ENCODE data around the gene WDR33.

The WDR33 gene

GRCh38 chr2:127663566-127664064, 147.4 kb downstream of the WDR33 start:
- TF ChIP-seq, protein P1, sequence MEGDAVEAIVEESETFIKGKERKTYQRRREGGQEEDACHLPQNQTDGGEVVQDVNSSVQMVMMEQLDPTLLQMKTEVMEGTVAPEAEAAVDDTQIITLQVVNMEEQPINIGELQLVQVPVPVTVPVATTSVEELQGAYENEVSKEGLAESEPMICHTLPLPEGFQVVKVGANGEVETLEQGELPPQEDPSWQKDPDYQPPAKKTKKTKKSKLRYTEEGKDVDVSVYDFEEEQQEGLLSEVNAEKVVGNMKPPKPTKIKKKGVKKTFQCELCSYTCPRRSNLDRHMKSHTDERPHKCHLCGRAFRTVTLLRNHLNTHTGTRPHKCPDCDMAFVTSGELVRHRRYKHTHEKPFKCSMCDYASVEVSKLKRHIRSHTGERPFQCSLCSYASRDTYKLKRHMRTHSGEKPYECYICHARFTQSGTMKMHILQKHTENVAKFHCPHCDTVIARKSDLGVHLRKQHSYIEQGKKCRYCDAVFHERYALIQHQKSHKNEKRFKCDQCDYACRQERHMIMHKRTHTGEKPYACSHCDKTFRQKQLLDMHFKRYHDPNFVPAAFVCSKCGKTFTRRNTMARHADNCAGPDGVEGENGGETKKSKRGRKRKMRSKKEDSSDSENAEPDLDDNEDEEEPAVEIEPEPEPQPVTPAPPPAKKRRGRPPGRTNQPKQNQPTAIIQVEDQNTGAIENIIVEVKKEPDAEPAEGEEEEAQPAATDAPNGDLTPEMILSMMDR (conservative IDR thresholded peaks at IDR 0.05), result no peak
- TF ChIP-seq ZFX (IDR thresholded peaks at IDR 0.05), result no peak
- H3K27ac ChIP-seq, result no peak overlapping the region

GRCh38 chr2:127662937-127663565, 147.9 kb downstream of the WDR33 start:
- no peak overlapping the region for H3K27ac ChIP-seq
- TF ChIP-seq, protein P1 (conservative IDR thresholded peaks at IDR 0.05), result no peak
- TF ChIP-seq ZFX (IDR thresholded peaks at IDR 0.05), result no peak

DNA sequence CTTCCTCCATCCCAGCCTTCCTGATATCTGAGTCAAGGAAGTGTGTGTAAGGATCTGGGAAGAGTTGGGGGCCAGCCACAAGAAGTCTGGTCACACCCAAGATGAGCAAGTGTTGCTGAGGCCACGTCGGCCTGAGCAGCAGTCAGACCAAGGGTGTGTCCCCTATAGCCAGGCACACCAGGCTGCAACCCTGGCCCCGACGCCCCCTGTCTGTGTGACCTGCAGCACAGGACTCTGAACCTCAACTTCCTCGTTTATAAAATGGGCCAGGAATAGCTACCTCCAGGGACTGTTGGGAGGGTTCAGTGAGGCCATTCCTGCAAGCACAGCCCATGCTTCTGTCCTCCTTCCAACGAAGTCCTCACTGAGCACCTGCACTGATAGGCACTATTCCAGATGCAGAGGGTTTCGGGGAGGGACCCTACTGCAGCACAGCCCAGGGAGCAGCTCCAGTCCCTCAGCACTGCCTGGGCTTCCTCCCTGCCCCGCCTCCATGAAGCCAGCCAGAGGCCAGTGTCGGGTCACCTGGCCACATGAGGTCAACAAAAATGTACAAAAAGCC, 148.9 kb downstream of the WDR33 start:
- H3K27ac ChIP-seq, result no peak overlapping the region
- TF ChIP-seq ZFX (IDR thresholded peaks at IDR 0.05), result no peak
- TF ChIP-seq, protein P1 (conservative IDR thresholded peaks at IDR 0.05), result no peak

DNA sequence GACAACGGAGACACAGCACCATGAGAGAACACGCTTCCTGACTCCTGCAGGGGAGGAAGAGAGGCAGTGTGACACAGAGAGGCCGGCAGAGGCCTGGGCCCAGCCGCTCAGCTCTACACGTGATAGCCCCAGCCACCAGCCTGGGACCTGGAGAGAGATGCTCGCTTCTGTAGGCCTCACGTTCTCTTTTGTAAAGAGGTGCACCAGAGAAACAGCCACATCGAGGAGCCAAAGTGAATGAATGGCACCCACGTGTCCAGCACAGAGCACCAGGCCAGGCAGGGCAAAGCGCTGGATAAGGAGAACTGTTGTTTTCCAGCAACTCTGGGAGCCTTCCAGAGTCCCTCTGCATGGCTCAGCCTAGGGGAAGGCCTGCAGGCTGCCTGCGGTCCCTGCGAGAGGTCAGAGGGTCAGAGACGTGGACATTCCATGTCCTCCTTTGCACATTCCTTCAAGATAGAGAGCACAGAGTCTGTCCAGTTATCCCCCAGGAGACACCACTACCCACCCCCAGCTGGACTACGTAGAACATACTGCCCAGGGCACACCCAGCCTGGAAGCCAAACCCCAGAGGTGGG, 149.8 kb downstream of the WDR33 start:
- TF ChIP-seq, protein P1 (conservative IDR thresholded peaks at IDR 0.05), result no peak
- no peak for TF ChIP-seq ZFX (IDR thresholded peaks at IDR 0.05)
- no peak overlapping the region for H3K27ac ChIP-seq

GRCh38 chr2:127660291-127660578, 150.7 kb downstream of the WDR33 start:
- no peak overlapping the region for H3K27ac ChIP-seq

DNA sequence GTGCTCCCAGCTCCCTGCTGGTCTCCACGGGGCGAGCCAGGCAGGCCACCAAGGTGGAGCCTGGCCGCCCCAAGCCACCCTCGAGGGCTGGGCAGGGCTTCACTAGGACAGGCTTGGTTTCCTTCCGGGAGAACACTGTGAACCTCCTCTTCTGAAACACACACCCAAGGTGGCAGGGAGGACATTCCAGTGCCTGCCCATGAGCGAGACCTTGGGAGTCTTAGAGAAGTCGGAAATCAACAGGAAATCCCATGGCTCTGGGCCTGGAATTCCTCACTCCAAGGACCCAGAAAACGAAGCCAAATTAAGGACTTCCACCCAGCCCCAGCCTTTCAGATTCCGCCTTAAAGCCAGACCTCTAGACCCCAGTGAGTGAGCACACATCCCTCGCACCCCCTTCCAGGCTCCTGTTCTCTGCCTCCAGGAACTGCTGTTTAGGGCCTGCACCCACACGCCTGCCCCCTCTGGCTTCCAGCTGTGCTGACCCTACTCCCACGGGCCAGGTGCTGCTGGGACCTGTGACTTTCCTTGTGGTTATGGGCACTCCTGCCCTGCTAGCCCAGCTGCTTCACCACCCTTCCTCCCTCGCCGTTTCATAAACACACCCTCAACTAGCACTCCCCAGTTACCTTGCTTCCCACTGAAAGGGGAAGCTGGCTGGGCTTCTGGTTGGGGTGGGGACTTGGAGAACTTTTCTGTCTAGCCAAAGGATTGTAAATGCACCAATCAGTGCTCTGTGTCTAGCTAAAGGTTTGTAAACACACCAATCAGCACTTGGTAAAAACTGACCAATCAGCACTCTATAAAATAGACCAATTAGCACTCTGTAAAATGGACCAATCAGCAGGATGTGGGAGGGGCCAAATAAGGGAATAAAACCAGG, 151.3 kb downstream of the WDR33 start:
- TF ChIP-seq ZFX (IDR thresholded peaks at IDR 0.05), result no peak
- TF ChIP-seq, protein P1 (conservative IDR thresholded peaks at IDR 0.05), result no peak
- H3K27ac ChIP-seq, result no peak overlapping the region

More at GRCh38 chr2:127660291-127660578, 150.7 kb downstream of the WDR33 start:
- no peak for TF ChIP-seq ZFX (IDR thresholded peaks at IDR 0.05)
- TF ChIP-seq, protein P1 (conservative IDR thresholded peaks at IDR 0.05), result no peak
